GM06990 (cell line): ENCODE results near the gene EMC6.

Experiments used
- DNase-seq: peaks from one replicate; pipeline ENCODE4 v3.0.0-alpha.2; 2011; ENCODE audit not compliant: insufficient read length; ENCODE audit errors: extremely low read depth
- H3K27me3 ChIP-seq: replicated peaks from 2 replicates; pipeline ENCODE4 v1.6.0; 2011; ENCODE audit warnings: low read length; ENCODE audit not compliant: control insufficient read depth, insufficient read depth
- H3K36me3 ChIP-seq: 2 replicates; pipeline ENCODE4 v1.5.1; 2011; ENCODE audit warnings: low read length; ENCODE audit not compliant: control insufficient read depth, insufficient read depth
- H3K4me3 ChIP-seq: replicated peaks from 2 replicates; pipeline ENCODE4 v1.5.1; 2011; ENCODE audit warnings: low read depth, mild to moderate bottlenecking, control low read depth, low read length
- TF ChIP-seq, protein P1 (sequence below): IDR thresholded peaks from 2 replicates; pipeline ENCODE4 v1.5.1; 2011; ENCODE audit warnings: low read length, control low read depth, mild to moderate bottlenecking, inconsistent platforms; ENCODE audit not compliant: insufficient read depth, poor library complexity, severe bottlenecking

The EMC6 gene

DNA sequence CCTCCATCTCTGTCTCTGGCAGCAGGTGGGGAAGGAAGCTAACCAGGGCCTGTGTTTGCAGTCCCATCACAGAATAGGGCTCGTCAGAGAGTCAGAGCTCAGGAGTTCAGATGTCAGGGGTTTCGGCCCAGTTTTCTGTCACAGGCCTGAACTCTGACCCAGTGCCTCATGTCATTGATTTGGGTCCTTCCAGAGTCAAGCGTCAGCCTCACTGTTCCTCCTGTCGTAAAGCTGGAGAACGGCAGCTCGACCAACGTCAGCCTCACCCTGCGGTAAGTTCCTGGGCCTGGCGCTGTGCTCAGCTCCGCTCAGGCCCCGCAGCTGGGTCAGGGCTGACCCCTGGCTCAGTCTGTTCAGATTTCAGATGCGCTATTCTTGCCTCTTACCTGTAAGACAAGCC lies 21.4 kb upstream of the EMC6 start:
- TF ChIP-seq, protein P1, sequence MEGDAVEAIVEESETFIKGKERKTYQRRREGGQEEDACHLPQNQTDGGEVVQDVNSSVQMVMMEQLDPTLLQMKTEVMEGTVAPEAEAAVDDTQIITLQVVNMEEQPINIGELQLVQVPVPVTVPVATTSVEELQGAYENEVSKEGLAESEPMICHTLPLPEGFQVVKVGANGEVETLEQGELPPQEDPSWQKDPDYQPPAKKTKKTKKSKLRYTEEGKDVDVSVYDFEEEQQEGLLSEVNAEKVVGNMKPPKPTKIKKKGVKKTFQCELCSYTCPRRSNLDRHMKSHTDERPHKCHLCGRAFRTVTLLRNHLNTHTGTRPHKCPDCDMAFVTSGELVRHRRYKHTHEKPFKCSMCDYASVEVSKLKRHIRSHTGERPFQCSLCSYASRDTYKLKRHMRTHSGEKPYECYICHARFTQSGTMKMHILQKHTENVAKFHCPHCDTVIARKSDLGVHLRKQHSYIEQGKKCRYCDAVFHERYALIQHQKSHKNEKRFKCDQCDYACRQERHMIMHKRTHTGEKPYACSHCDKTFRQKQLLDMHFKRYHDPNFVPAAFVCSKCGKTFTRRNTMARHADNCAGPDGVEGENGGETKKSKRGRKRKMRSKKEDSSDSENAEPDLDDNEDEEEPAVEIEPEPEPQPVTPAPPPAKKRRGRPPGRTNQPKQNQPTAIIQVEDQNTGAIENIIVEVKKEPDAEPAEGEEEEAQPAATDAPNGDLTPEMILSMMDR, result no peak
- H3K27me3 ChIP-seq, result no peaks in the 10 kb centered on the region
- DNase-seq, result no peak
- peaks cover 11% of the 10 kb centered on the region for H3K36me3 ChIP-seq
- H3K4me3 ChIP-seq, result no peak overlapping the region

DNA sequence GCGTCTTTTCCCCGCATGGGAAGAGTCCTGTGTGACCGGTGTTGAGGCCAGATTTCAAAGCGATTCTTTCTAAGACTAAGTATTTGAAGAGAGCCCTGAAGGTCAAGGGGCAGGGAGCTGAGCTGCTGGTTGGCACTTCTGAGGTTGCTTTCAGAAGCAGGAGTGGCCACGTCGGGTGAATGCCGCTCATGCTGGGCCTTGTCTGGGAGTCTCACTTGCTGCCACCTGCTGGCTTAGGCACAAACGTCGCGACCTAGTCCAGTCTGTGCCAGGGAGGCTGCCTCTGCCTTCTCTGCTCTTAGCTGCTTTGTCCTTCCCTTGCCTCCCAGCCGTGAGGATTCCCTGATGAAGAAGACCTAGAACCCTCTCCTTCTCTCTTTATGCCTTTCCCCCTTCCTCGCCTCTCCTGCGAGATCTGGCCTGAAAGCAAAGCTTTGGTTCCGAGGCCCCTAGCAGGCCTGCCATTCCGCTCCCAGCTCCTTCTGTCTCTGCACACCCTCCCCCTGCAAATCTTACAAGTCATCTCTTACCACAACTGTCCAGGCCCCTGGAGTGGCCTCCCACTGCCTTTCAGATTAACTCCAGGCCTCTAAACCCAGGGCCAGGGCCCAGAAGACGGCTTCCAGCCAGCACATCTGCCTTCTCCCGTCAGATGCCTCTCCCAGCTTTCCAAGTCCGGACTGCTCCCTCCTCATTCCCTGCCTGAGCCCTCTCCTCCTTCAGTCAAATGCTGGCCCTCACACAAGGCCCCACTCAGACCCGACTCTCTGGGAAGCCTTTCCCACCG lies 20.6 kb upstream of the EMC6 start:
- no peak for DNase-seq
- Histone ChIP-seq H3K36me3 (peaks cover 11% of the 10 kb centered on the region), H3K27me3 (no peaks in the 10 kb centered on the region), H3K4me3 (no peak overlapping the region)
- TF ChIP-seq, protein P1, result peak; percentile 56

DNA sequence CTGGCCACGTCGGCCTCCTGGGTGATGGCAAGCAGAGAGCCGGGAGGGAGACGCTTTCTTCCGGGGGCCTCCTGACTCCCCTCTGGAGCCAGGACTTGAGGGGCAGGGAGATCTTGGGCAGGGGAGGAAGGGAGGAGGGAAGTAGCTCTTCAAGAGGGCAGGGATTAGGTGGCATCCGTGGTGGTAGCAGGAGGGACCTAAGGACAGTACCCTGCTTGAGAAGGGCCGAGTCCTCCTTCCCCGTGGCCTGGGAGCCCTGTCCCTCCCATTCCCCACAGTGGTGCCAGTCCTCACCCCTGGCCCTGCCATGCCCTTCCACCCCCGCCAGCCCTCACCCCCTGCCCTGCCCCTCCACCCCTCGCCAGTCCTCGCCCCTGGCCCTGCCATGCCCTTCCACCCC lies 12.8 kb upstream of the EMC6 start:
- Histone ChIP-seq H3K27me3 (no peaks in the 10 kb centered on the region), H3K4me3 (no peak overlapping the region), H3K36me3 (peaks cover 5% of the 10 kb centered on the region; the same call in 1 of the 2 replicates)
- DNase-seq, result no peak
- TF ChIP-seq, protein P1, result no peak

DNA sequence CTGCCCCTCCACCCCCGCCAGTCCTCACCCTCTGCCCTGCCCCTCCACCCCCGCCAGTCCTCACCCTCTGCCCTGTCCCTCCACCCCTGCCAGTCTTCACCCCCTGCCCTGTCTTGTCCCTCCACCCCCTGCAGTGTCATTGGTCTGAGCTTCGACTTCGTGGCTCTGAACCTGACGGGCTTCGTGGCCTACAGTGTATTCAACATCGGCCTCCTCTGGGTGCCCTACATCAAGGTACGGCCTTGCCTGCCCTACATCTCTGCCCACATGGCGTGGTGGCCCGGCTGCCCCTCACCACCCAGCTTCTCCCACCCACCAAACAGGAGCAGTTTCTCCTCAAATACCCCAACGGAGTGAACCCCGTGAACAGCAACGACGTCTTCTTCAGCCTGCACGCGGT lies 12.3 kb upstream of the EMC6 start:
- Histone ChIP-seq H3K4me3 (no peak overlapping the region), H3K27me3 (no peaks in the 10 kb centered on the region), H3K36me3 (peaks cover 6% of the 10 kb centered on the region; the same call in 1 of the 2 replicates)
- DNase-seq, result no peak
- TF ChIP-seq, protein P1, result no peak

DNA sequence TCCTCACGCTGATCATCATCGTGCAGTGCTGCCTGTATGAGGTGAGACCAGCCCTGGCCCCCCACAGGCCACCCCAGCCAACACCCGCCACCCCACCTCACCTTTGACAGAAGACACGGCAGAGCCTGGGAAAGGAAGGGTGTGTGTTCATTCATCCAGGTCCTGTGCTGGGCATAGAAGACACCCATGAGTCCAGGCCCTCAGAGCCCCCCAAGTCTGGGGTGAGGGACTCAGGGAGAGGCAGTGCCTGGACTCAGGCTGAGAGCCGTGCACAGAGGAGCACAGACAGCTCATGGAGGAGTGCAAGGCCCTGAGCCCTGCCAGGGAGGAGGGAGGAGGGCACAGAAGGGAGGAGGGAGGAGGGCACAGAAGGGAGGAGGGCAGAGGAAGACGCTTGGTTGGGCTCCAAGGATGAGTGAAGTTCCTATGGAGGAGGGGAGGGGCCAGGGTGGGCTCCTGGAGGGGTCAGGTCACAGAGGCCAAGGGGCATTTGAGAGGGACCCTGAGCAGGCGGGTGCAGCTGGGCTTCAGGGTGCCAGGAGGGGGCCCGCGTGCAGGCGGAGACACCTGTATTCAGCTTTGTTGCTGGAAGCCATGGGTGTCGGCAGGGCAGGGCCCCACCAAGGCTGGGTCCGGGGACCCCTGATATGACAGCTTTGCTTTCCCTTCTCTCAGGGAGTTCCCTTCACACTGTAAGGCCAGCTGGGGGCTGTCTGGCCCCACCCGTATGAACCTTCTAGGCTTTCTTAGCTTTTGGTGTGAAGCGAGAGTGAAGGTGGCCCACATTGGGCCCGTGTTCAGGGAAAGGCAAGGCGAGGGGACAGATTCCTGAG lies 11.6 kb upstream of the EMC6 start:
- DNase-seq, result no peak
- H3K4me3 ChIP-seq, result no peak overlapping the region
- peaks cover 6% of the 10 kb centered on the region; the same call in 1 of the 2 replicates for H3K36me3 ChIP-seq
- TF ChIP-seq, protein P1, result no peak
- H3K27me3 ChIP-seq, result no peaks in the 10 kb centered on the region
